ENCODE measurements around the gene CETP.

Gene CETP

DNA sequence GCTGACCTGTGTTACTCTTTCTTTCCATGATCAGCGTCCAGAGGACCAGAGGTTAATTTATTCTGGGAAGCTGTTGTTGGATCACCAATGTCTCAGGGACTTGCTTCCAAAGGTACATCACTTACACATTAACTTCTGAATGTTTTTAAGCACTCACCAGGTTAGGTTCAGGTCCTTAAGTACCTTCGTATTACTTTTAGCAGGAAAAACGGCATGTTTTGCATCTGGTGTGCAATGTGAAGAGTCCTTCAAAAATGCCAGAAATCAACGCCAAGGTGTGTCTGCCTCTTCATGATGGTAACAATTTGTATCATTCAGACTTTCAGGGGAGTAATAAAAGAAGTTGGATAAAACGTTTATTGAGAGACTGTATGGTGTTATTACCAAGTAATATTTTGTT, 26.5 kb upstream of the CETP start:
- no peak for DNase-seq

DNA sequence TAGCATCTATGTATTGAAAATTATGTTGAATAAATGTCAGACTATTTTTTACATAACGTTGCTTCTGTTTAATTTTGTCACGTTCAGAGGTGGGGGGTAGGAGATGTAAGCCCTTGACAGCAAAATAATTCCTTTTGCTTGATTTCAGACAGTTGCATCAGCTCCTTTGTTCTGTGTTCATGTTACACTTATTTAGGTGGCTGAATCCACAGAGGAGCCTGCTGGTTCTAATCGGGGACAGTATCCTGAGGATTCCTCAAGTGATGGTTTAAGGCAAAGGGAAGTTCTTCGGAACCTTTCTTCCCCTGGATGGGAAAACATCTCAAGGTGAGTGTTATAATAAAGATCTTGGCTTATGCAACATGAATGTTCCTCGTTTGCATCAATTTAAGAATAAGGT, 25.3 kb upstream of the CETP start:
- DNase-seq: no peak

DNA sequence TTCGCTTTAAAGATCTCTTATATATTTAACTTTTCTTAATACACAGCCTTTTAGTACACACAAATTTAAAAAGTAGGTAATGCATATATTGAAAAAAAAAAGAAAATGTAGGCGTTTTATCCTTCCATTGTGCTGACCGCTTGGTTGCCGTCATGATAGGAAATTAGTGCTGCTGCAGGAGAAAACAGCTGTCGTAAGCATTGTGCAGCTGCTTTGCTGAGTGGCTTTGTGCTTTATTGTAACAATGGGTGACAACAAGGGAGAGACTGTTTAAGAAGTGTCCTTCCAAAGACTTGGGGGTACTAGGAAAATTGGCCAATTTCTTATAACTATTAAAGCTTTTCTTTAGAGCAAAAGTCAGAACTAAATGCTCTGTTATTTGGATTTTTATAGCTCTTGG, 24.8 kb upstream of the CETP start:
- no peak for DNase-seq

DNA sequence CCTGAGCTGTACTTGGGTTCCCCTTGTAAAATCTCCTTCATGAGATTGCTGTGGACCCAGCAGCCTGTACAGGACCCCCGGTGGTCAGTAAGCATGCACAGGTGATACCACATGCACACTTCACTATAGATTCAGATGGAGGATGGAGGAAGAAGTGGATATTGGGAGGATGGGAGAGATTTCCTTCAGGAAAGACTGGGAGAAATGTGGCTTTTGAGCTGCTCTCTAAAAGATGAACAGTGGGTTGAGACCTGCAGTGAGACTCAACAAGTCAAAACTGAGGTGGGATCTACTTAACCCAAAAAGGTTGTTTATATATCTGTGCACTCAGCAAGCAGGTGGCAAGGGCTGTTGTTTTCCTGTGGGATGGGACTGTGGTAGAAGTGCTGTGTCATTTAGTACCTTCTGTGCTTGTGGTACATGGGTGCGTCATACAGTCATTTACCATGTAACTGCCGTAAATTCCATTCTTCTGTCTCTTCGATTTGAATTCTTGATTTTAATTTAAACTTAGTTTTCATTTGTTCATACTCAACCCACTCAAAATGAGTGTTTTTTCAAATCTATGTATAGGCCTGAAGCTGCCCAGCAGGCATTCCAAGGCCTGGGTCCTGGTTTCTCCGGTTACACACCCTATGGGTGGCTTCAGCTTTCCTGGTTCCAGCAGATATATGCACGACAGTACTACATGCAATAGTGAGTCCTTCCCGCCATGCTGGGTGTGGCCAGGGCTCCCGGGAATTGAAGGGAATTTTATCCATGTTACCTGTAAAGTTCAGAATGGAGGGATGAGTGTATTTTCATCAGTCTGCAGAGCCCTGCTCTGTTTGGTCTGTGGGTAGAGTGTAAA, 22.9 kb upstream of the CETP start:
- DNase-seq: peak; percentile 47

DNA sequence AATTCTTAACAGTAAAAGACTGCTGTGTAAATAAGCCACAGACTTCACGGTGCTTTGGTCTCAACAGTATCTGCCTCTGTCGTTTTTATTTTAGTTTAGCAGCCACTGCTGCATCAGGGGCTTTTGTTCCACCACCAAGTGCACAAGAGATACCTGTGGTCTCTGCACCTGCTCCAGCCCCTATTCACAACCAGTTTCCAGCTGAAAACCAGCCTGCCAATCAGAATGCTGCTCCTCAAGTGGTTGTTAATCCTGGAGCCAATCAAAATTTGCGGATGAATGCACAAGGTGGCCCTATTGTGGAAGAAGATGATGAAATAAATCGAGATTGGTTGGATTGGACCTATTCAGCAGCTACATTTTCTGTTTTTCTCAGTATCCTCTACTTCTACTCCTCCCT, 21.9 kb upstream of the CETP start:
- no peak for DNase-seq

DNA sequence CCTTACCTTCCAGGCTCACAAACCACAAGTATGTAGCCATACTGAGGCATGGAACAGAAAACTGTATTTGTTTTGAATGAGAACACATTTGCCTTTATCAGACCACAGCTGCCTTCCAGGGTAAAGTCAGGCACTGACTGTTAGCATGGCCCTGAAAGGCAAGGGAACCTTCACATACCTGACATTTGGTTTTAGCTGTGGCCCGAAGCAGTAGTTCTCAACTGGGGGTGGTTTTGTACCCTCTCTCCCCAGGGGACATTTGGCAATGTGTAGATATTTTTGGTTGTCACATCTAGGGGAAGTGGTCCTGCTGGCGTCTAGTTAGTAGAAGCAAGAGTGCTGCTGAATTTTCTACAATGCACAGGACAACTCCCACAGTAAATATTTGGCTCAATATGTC, 20.7 kb upstream of the CETP start:
- no peak for DNase-seq

DNA sequence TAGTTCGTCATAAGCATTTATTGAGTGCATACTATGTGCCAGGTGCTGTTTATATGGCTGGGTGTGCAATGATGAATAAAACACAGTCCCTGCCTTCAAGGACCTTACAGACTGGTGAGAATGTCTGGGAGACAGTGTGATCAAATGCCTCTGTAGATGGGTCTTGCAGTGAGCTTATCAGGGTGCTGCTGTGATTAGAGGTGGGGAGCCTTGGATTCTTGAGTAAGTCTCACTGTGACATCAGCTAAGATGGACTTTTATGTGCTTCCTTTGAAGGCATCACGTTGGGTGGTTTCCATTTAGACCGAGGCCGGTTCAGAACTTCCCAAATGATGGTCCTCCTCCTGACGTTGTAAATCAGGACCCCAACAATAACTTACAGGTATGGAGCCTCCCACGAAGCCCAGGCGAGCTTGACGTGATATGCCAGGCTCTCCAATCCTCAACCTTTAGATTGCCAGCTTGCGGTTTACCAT, 19.9 kb upstream of the CETP start:
- no peak for DNase-seq

DNA sequence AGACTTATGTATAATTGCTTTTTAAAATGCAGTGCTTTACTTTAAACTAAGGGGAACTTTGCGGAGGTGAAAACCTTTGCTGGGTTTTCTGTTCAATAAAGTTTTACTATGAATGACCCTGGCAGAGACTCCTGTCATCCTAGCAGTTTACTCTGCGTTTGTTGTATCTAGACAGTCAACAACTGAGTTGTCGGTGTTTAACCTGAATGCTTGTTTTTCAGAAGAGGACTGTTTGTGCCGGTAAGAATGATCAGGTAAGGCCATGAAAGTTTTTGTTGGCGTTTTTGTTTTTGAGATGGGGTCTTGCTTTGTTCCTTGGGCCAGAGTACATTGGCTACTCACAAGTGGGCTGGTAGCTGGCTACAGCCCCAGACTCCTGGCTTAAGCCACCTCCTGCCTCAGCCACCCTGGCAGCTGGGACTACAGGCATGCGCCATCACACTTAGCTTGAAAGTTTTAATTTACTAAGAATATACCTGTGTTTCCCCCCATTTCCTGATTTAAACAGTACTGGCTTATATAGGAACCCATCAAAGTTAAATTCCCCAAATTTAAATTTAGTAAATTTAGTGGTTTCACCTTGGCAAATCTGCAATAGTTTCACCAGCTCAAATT, 17.9 kb upstream of the CETP start:
- no peak for DNase-seq

DNA sequence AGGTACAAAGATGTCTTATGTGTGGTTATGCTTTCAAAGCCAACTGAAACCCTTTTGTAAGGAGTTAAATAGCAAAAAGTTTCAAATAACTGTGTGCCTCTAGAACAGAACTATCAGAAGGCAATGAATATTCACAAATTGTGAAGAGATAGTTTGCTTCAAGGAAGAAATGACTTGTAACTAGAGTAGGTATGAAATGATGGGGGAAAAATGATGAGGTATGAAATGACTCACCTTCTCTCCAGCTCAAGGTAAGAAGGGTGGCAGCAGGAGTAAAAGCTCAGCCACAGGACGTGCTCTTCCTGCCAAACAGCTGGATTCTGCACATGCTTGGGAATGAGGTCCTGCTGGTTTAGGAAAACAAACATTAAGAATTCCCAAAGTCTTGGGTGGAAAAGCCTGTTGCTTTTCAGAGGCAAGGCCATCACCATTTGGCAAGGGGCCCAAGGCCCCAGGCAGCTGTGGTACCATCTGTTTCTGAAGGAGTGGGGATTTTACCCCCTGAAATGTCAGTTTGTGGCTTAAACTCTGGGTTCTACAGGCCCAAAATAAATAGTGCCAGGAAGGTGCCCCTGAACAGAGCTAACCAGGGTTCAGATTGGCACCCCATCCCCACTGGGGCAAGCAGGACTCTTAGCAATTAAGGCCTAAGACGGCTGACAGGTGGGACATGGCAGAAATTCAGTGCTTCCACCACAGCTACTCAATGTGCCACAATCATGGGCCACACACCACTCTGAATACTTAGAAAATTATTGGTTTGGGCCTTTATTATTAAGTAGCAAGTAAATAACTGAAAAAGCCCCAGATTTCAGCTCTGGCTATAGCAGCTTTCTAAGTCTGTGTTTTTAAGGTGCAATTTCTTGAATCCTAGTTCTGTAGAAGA, 16.6 kb upstream of the CETP start:
- DNase-seq: no peak

DNA sequence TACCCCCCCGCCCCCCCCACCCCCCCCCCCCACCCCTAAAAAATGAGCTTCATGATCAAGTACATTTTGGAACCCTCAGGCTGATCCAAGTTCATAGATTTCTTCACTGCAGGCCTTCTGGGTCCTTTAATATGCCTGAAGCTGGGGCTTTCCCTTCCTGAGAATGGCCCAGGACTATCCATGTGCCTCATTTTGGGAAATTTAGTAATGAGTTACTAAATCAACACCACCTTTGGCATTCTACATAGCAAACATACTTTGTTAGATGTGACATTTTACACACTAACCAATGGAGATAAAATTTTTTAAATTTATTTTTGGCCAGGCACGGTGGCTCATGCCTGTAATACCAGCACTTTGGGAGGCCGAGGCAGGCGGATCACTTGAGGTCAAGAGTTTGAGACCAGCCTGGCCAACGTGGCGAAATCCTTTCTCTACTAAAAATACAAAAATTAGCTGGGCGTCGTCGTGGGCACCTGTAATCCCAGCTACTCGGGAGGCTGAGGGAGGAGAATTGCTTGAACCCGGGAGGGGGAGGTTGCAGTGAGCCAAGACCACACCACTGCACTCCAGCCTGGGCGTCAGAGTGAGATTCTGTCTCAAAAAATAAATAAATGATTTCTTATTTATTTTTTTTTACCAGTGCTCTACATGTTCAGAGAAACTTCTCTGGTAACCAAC, 15.8 kb upstream of the CETP start:
- DNase-seq: no peak

DNA sequence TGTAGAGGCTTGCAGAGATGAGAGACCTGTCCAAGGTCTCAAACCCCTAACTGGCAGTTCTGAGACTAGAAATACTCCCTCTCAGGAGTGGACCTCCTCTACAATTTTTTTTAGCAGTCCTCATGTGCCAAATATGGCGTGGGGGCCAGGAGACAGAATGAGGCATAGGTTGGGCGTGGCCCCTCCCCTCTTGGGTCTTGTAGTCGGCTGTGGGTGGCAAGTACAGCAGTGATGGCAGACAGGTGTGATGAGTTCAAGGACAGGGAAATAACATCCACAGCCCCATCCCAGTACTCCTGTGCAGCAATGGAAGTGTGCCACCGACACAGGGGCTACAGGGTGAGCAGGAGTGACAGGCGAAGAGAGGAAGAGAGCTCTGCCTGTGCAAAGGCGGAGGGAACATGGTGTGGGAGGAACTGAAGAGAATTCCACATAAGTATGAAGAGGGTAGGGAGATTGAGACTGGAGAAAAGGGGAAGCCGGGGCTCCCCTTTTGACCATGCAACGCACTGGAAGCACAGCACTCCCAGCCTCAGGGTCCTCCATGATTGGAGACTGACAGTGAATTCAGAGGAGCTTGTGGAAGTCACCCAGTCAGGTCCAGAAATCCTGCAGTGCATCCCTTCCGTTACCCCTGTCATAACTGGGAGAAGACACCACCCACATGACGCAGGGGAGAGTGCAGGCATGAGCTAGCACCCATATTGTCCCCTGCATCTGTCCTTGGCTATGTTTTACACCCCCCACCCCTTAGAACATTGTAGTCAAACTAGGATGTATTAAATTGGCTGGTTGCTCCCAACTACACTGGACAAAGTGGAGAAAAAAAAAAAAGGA, 14.8 kb upstream of the CETP start:
- no peak for DNase-seq

DNA sequence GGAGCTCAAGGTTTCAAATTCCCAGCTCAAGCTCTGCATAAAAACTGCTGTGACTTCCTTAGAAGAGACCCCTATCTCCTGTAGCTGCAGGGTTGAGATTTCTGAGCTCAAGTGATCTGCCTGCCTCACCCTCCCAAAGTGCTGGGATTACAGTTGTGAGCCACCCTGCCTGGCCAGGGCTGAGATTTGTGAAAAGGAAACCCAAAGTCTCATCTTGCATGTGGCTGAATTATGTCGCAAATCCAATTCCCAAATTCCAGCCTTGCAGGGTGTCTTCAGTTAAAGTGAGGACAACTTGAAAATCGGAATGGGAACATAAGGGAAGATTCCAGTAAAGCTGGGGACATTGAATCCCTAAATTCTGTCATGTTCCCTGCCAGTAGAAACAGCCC, 14.2 kb upstream of the CETP start:
- DNase-seq: no peak

DNA sequence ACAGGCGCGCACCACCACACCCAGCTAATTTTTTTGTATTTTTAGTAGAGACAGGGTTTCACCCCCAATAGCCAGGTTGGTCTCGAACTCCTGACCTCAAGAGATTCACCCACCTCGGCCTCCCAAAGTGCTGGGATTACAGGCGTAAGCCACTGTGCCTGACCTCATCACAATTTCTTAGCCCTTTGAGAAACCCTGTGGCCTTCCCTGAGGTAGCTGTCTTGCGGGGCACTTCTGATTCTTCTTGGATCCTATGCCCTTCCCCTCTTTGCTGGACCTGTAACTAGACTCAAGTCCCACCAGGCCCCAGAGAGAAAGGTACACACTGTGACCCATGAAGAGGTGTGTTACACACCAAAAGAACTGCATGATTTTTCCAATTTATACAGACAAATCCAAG, 13.5 kb upstream of the CETP start:
- DNase-seq: no peak

DNA sequence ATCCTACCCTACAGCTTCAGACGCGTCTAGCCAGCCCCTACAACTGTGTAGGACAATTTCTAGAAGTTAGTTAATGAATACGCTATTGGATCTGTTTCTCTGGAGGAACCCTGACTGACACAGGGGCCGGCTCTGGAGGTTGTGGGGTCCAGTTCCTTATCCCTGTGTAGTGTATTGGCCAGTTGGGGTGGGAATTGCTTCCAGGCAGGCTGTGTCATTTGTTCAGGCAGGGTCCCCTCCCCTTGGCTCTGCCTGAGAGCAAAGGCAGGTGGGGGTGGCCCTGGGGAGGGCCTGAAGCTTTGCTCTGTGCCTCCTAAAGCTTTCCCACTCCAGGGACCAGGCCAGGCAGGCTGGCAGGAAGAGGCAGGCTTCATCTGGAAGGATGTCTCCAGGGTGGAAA, 11.7 kb upstream of the CETP start:
- no peak for DNase-seq

DNA sequence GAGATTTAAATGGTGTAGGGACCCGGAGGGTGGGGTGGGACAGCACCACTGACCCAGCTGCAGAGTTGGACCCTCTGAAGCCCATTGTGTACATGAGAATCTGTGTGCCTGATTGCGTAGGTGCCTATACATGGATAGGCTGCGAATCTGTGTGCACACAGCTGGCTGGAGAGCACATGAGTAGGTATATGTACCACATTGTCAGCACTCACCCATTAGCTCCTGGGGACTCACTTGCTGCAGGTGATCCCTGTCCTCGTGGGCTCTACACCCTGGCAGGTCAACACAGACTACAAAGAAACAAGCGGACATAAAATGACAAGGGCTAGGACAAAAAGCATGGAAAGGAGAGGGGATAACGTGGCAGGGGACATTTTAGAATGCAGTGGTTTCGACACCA, 11.3 kb upstream of the CETP start:
- no peak for DNase-seq

DNA sequence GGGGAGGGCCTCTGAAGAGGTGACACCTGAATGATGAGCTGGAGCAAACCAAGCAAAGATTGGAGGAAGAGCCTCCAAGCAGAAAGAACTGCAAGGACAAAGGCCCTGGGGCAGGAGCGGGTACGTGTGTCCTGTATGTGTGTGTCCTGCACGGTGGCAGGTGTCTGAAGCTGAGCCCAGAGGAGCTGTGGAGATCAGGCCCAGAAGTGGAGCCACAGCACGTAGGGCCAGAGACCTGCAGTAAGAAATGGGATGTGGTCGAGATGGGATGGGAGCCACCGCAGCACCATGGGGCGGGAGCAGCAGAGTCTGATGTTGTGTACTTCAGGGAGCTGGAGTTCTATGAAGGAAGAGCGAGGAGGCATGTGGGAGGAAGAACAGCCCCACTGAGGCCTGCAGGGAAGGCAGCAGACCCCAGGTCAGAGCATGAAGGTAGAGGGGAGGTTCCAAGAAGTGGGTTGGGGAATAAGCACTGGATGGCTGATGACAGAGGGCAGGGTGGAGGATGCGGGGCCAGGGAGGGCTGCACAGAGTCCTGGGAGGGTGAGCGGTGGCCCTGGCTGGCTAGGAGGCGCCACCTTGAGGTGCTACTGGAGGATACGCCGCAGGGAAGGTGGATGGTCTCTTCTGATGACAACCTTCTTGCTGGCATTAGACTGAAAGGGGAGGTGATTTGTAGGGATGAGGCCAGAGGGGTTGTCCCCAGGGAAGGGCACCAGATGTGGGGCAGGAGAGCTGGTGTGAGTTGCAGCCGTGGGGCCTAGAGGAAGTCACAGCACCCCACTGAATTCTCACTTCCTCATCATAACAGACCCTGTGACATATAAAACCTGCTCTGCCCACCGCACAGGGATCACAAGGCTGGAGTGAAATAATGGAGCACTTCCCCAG, 10.6 kb upstream of the CETP start:
- DNase-seq: peak; percentile 56

DNA sequence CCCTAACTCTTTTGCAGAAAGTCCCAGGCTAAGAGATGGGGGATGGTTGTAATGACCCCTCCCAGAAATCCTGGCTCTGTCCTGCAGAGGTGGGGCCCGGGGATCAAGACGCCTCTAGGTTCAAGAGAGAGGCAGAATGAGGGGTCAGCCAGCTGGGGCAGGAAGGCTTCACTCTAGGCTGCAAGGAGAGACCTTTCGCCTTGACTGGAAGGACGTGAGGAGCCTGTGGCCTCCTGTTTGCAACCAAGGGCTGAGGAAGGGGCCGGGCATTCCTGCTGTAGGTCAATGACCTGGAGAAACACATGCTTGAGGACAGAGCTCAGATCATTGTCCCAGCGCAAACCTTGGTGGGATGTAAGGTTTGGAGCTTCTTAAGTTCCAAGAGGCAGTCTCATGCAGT, 8.7 kb upstream of the CETP start:
- no peak for DNase-seq

DNA sequence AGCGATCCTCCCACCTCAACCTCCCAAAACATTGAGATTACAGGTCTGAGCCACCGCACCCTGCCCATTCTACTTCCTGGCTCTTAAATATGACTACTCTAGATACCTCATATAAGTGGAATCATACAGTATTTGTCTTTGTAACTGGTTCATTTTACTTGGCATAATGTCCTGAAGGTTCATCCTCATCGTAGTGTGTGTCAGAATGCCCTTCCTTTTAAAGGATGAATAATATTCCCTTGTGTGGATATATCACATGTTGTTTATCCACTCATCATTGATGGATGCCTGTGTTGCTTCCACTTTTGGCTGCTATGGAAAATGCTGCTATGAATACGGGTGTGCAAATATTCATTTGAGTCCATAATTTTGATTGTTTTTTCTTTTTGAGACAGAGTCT, 5.7 kb upstream of the CETP start:
- no peak for DNase-seq

DNA sequence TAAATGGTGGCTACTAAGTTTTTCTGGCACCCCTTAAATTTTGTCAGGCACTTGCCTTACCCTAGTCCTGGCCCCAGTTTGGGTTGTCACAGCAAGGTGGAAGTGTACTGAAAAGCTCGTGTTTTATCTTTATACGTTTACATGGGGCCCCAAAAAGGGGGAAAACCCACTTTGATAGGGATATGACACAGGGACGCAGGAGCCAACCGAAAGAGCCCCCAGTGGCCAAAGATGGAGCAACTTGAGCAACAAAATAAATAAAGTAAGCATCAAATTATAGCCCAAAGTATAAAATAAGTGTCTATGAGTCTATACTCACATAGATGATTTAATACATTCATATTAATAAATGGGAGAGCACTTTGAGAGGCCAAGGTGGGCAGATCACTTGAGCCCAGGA, 5.0 kb upstream of the CETP start:
- no peak for DNase-seq

DNA sequence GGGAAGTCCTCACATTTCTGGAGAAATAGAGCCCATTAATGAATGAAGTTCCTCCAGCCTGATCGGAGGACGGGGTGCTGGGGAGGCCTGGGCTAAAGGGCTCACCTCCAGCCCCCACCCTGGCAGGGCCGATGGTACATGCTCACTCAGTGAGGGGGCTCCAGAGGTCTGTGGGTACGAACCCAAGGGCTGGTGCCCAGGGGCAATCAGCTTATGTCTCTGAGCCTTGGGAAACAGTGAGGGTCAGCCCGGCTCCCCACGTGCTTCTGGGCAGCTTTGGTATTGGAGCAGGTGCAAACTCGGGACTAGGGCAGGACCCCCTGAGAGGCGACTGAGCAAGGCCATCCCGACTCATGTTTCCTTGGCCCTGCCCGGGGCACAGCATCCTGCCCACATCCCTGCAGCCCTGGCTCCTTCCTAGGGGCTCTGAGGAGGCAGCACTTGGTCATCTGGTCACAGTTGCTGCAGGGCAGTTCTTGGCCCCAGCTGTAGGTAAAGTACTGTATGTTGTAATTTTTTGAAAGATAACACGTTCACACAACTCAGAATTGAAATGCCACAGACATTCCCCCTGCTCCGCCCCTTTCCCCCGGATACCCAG, 969 bp upstream of the CETP start:
- no peak for DNase-seq

DNA sequence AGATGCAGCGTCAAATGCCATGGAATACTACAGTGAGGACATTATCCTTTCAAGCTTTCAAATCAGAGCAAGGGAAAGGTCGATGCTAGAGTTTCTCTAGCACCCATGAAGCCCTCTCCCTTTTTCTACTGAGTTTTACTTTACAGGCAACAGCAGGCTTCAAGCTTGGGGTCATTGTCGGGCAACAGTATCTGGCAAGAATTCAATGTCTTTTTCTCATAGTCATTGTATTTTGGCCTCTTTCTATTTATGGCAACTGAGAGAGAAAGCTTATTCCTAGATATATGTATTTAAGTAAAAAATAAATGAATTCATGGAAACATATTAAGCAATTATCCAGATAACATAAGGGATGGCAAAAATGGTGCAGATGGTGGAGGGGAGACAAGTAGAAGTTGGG, 364 bp upstream of the CETP start:
- DNase-seq: no peak

Measured in CD4-positive, alpha-beta T cell treated with Interleukin-12 subunit alpha and Interleukin-12 subunit beta, for 1 hour (primary cell).